ENCODE measurements around the gene BRS3.

DNA sequence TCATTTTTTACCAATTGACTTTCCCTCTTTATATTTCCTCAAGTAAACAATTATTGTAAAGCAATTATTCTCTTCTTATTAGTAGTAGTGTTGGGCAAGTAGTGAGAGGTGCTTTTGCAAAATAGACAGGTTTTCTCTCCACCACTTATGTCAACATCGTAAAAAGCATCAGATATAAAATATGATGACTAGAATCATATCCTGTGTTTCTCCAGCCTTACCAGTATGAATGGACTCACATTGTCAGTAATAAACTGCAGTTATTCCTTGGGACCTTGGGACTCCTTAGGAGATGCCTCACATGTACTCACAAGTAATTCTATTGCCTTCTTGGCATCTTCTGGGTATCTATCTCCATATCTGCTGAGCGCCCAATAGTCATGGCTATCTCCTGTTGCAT, 40.4 kb upstream of the BRS3 start:
- TF ChIP-seq, protein P1, sequence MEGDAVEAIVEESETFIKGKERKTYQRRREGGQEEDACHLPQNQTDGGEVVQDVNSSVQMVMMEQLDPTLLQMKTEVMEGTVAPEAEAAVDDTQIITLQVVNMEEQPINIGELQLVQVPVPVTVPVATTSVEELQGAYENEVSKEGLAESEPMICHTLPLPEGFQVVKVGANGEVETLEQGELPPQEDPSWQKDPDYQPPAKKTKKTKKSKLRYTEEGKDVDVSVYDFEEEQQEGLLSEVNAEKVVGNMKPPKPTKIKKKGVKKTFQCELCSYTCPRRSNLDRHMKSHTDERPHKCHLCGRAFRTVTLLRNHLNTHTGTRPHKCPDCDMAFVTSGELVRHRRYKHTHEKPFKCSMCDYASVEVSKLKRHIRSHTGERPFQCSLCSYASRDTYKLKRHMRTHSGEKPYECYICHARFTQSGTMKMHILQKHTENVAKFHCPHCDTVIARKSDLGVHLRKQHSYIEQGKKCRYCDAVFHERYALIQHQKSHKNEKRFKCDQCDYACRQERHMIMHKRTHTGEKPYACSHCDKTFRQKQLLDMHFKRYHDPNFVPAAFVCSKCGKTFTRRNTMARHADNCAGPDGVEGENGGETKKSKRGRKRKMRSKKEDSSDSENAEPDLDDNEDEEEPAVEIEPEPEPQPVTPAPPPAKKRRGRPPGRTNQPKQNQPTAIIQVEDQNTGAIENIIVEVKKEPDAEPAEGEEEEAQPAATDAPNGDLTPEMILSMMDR (conservative IDR thresholded peaks at IDR 0.05 in 1 of 2, IDR thresholded peaks at IDR 0.05 in 1 of 2; ENCODE audit: low read depth in 1 of 2, low read length in 2 of 2): no peak
- TF ChIP-seq EZH2 (IDR thresholded peaks at IDR 0.05; ENCODE audit: low read length, missing control alignments): no peak
